Measurements from ENCODE around the gene AQP5.

DNA sequence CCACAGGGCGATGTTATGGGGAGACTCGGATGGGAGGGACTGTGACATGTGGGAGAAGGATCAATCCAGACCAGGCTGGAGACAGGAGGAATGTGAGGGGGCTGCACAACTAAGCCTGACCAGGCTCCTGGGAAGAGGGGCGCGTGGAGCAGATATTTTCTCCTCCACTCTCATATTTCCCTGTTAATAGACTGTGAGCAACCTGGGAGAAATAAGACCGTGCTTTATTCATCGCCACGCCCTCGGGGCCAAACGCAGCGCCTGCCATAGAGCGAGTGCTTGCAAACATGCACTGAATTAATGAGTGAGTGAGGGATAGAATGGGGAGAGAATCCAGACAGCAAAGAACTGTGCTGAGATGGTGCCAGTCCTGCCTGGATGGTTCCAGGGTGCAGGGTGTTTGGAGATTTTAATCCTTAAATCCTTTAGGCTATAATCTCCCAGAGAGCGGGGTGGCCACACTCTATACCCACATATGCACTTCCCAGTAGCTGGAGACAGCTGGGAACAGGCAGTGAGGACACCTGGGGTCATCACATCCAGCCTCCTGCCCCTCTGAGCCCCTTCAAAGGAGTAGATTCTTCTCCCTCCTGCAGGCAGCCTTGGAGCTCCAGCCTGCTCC lies 44.4 kb upstream of the AQP5 start:
- no peak for TF ChIP-seq EZH2 (IDR thresholded peaks at IDR 0.05; ENCODE audit: insufficient read depth, poor library complexity, severe bottlenecking)
- TF ChIP-seq EZH2phosphoT487 (IDR thresholded peaks at IDR 0.05; ENCODE audit: insufficient read depth, low read depth): no peak

Measured in GM23248 (cell line).